K562 (cell line): ENCODE data around the gene HPX. TPM values are rescaled to one million over a fixed set of nuclear protein-coding genes. Genes with fewer than 3 reads are reported as not detected.
A peak's percentile ranks its signal among the peaks of the same experiment; 100 is the strongest.

ENCODE experiments used
- ARHGAP35 ChIP-seq: fragments of 450-650 bp; IDR thresholded peaks from 2 replicates; pipeline ENCODE4 v1.6.1; 2018; ENCODE audit not compliant: partially characterized antibody
- CHD2 ChIP-seq: IDR thresholded peaks from 2 replicates; pipeline ENCODE4 v1.6.1; 2011; ENCODE audit warnings: low read depth, low read length
- CXXC5 ChIP-seq: fragments of 250-450 bp; sonication (Bioruptor Pico); IDR thresholded peaks from 2 replicates; pipeline ENCODE4 v1.8.0; 2022; ENCODE audit warnings: inconsistent platforms, mild to moderate bottlenecking, moderate library complexity
- FUS ChIP-seq: fragments of 200-400 bp; formaldehyde crosslinking; optimal IDR thresholded peaks from 2 replicates; pipeline ENCODE3; 2017; ENCODE audit warnings: low read depth, low read length
- PHB ChIP-seq: fragments of 250-450 bp; sonication (Bioruptor Pico); IDR thresholded peaks from 2 replicates; pipeline ENCODE4 v1.5.0; 2021
- PHF8 ChIP-seq: fragments of 200-600 bp; sonication (generic); IDR thresholded peaks from 2 replicates; pipeline ENCODE4 v1.6.1; 2012; ENCODE audit warnings: mixed run types, mild to moderate bottlenecking, inconsistent platforms, low read length, moderate library complexity, borderline replicate concordance
- ZNF644 ChIP-seq: fragments of 200-800 bp; sonication (Bioruptor generic); IDR thresholded peaks from 2 replicates; pipeline ENCODE4 v1.6.1; 2016; ENCODE audit warnings: low read depth, missing genetic modification characterization, missing compliant biosample characterization
- ZSCAN29 ChIP-seq: fragments of 450-650 bp; IDR thresholded peaks from 2 replicates; pipeline ENCODE4 v1.6.1; 2017
- polyA plus RNA-seq, 8 experiments: library from polyadenylated mRNA; depleted of rRNA in 4 of 8; stranded (reverse) in 5 of 8; unstranded in 3 of 8; fragments of >200 nt; fragmentation: Nextera tagmentation in 2 of 8; fragmentation: Illumina TruSeq in 1 of 8; extraction: Ambion mirVana in 2 of 8; extraction: Trizol in 1 of 8; gene quantifications; 2 replicates each; pipeline versions ENCODE4 v1.2.1 to v1.2.3, GENCODE V29; 2011 to 2014; ENCODE audit warnings: inconsistent platforms in 1 of 8, missing spikeins in 1 of 8
- total RNA-seq, 7 experiments: library from RNA; depleted of rRNA in 6 of 7; stranded (reverse); fragments of >200 nt in 6 of 7; fragmentation: Illumina TruSeq in 2 of 7; extraction: Trizol in 2 of 7; gene quantifications; 2 replicates each; pipeline versions ENCODE4 v1.2.1 to v1.2.3, GENCODE V29; 2011 to 2021; ENCODE audit warnings: low replicate concordance in 1 of 7
- TF ChIP-seq, protein P1 (sequence below): fragments of 250-450 bp; sonication (Bioruptor Pico); IDR thresholded peaks from 2 replicates; pipeline ENCODE4 v1.4.0; 2020; ENCODE audit warnings: mild to moderate bottlenecking, moderate library complexity, borderline replicate concordance
- TF ChIP-seq, protein P2 (sequence below), 3 experiments: fragments of 200-800 bp in 1 of 3; sonication (Bioruptor generic) in 1 of 3; sonication (generic) in 1 of 3; formaldehyde crosslinking in 1 of 3; IDR thresholded peaks; 2 replicates each; pipeline versions ENCODE4 v1.6.1 to v1.8.0; 2016 to 2022; ENCODE audit warnings: mild to moderate bottlenecking in 2 of 3, missing compliant biosample characterization in 2 of 3, missing genetic modification characterization in 2 of 3, missing genetic modification reagents in 1 of 3
- TF ChIP-seq, protein P3 (sequence below): fragments of 150-350 bp; conservative IDR thresholded peaks from 2 replicates; pipeline ENCODE4 v1.6.1; 2014; ENCODE audit warnings: low read length
- TF ChIP-seq, protein P4 (sequence below): fragments of 250-450 bp; sonication (Bioruptor Pico); IDR thresholded peaks from 2 replicates; pipeline ENCODE4 v1.4.0; 2020; ENCODE audit warnings: borderline replicate concordance
- TF ChIP-seq, protein P5 (sequence below): fragments of 250-450 bp; sonication (Bioruptor Pico); IDR thresholded peaks from 2 replicates; pipeline ENCODE4 v1.5.0; 2021
- TF ChIP-seq, protein P6 (sequence below): fragments of 450-650 bp; IDR thresholded peaks from 2 replicates; pipeline ENCODE4 v1.6.1; 2017; ENCODE audit warnings: antibody characterized with exemption

HPX gene
- total and polyA plus RNA-seq, 9 of the 15 experiments (the other 6 are each of a cell fraction or from before 2014, with no cell fraction given), result 0.12 to 1.2 (median 0.49) TPM; not detected in 1

DNA sequence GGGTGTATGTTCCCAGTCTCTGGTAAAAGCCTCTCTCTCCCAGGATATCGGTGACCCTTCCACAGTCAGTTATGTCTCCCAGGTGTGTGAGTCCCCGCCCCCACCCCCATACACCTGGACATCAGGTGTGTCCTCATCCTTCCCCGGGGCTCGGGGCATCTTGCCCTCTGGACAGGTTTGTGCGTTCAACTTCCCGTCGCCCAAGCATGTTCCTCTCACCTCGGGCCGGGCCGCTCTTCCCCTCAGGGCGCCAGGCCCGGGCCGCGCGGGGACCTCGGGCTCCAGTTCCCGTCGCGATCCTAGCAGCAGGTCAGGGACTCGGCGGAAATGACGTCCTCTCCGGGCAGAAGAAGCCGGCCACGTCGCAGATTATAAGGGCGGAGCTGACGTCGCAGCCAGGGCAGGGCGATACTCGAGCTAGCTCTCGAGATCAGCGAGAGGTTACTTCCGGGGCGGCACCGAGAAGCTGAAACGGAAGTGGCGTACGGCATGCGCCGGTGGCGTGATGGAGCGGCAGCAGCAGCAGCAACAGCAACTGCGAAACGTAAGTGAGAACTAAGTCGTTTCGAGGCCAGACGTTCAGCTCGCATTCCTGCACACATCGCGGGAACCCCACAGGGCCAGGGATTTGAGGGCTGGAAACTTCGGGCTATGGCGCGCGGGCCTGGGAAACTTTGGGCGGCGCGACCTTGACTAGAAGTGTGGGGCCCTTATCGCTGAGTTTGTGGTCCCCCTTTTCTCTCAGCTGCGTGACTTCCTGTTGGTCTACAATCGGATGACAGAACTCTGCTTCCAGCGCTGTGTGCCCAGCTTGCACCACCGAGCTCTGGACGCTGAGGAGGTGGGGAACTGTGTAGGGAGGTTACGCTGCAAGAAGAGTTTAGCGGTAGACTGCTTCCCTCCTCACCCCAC, 40.5 kb upstream of the HPX start, which contains the start of the genes ARFIP2 and TIMM10B (continued):
- TF ChIP-seq, protein P1, sequence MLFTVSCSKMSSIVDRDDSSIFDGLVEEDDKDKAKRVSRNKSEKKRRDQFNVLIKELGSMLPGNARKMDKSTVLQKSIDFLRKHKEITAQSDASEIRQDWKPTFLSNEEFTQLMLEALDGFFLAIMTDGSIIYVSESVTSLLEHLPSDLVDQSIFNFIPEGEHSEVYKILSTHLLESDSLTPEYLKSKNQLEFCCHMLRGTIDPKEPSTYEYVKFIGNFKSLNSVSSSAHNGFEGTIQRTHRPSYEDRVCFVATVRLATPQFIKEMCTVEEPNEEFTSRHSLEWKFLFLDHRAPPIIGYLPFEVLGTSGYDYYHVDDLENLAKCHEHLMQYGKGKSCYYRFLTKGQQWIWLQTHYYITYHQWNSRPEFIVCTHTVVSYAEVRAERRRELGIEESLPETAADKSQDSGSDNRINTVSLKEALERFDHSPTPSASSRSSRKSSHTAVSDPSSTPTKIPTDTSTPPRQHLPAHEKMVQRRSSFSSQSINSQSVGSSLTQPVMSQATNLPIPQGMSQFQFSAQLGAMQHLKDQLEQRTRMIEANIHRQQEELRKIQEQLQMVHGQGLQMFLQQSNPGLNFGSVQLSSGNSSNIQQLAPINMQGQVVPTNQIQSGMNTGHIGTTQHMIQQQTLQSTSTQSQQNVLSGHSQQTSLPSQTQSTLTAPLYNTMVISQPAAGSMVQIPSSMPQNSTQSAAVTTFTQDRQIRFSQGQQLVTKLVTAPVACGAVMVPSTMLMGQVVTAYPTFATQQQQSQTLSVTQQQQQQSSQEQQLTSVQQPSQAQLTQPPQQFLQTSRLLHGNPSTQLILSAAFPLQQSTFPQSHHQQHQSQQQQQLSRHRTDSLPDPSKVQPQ (CRISPR knock-in tag), result no peak
- TF ChIP-seq, protein P2, sequence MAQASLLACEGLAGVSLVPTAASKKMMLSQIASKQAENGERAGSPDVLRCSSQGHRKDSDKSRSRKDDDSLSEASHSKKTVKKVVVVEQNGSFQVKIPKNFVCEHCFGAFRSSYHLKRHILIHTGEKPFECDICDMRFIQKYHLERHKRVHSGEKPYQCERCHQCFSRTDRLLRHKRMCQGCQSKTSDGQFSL (CRISPR knock-in tag; IDR thresholded peaks at IDR 0.05), result peak; percentile 18
- TF ChIP-seq, protein P2 (tag; IDR thresholded peaks at IDR 0.05), result no peak
- TF ChIP-seq CXXC5 (CRISPR knock-in tag) (peak; percentile 93), PHB (CRISPR knock-in tag) (no peak), ARHGAP35 (no peak), ZSCAN29 (0 out of 2 replicates have a peak, but pooled peaks have one; percentile 15), PHF8 (peak; percentile 93), ZNF644 (tag) (no peak), CHD2 (peak; percentile 83), FUS (no peak)
- TF ChIP-seq, protein P3, sequence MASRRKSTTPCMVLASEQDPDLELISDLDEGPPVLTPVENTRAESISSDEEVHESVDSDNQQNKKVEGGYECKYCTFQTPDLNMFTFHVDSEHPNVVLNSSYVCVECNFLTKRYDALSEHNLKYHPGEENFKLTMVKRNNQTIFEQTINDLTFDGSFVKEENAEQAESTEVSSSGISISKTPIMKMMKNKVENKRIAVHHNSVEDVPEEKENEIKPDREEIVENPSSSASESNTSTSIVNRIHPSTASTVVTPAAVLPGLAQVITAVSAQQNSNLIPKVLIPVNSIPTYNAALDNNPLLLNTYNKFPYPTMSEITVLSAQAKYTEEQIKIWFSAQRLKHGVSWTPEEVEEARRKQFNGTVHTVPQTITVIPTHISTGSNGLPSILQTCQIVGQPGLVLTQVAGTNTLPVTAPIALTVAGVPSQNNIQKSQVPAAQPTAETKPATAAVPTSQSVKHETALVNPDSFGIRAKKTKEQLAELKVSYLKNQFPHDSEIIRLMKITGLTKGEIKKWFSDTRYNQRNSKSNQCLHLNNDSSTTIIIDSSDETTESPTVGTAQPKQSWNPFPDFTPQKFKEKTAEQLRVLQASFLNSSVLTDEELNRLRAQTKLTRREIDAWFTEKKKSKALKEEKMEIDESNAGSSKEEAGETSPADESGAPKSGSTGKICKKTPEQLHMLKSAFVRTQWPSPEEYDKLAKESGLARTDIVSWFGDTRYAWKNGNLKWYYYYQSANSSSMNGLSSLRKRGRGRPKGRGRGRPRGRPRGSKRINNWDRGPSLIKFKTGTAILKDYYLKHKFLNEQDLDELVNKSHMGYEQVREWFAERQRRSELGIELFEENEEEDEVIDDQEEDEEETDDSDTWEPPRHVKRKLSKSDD, result no peak
- TF ChIP-seq, protein P4, sequence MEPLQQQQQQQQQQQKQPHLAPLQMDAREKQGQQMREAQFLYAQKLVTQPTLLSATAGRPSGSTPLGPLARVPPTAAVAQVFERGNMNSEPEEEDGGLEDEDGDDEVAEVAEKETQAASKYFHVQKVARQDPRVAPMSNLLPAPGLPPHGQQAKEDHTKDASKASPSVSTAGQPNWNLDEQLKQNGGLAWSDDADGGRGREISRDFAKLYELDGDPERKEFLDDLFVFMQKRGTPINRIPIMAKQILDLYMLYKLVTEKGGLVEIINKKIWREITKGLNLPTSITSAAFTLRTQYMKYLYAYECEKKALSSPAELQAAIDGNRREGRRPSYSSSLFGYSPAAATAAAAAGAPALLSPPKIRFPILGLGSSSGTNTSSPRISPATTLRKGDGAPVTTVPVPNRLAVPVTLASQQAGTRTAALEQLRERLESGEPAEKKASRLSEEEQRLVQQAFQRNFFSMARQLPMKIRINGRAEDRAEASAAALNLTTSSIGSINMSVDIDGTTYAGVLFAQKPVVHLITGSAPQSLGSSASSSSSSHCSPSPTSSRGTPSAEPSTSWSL (CRISPR knock-in tag), result no peak
- TF ChIP-seq, protein P5, sequence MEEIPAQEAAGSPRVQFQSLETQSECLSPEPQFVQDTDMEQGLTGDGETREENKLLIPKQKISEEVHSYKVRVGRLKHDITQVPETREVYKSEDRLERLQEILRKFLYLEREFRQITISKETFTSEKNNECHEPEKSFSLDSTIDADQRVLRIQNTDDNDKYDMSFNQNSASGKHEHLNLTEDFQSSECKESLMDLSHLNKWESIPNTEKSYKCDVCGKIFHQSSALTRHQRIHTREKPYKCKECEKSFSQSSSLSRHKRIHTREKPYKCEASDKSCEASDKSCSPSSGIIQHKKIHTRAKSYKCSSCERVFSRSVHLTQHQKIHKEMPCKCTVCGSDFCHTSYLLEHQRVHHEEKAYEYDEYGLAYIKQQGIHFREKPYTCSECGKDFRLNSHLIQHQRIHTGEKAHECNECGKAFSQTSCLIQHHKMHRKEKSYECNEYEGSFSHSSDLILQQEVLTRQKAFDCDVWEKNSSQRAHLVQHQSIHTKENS (CRISPR knock-in tag), result no peak
- TF ChIP-seq, protein P6, sequence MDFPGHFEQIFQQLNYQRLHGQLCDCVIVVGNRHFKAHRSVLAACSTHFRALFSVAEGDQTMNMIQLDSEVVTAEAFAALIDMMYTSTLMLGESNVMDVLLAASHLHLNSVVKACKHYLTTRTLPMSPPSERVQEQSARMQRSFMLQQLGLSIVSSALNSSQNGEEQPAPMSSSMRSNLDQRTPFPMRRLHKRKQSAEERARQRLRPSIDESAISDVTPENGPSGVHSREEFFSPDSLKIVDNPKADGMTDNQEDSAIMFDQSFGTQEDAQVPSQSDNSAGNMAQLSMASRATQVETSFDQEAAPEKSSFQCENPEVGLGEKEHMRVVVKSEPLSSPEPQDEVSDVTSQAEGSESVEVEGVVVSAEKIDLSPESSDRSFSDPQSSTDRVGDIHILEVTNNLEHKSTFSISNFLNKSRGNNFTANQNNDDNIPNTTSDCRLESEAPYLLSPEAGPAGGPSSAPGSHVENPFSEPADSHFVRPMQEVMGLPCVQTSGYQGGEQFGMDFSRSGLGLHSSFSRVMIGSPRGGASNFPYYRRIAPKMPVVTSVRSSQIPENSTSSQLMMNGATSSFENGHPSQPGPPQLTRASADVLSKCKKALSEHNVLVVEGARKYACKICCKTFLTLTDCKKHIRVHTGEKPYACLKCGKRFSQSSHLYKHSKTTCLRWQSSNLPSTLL, result no peak
